HG03575 (cell line): Measurements from ENCODE around the gene MRM3.
"Not testable (repeated sequence)": the region's sequence is repeated elsewhere in the genome, so short reads cannot be mapped to it uniquely, and the experiment has no call there.

Experiments
- ATAC-seq: cut with Tn5 transposase; IDR thresholded peaks from one replicate; pipeline ENCODE4 v1.9.1; 2021; ENCODE audit not compliant: unreplicated experiment, insufficient number of reproducible peaks, low FRiP score; ENCODE audit errors: extremely low read depth

MRM3 gene

DNA sequence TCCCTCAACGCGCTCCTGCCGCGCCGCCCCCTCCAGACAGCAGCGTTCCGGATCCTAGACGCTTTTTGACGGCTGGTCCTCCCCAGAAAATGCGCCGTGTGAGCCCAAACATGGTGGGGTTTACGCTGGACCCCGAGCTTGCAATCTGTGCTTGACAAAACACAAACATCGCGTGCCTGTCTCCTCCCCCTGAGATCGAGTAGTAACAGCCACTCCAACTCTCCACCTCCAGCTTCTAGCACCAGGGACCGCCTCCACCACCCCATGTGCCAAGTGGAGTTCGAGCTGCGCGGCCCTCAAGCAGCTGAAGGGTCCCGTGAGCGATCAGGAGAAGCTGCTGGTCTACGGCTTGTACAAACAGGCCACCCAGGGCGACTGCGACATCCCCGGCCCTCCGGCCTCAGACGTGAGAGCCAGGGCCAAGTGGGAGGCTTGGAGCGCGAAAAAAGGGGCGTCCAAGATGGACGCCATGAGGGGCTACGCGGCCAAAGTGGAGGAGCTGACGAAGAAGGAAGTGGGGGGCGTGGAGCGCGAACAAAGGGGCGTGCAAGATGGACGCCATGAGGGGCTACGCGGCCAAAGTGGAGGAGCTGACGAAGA lies 29.4 kb upstream of the MRM3 start:
- no peak for ATAC-seq

- no peak for ATAC-seq
Observed at GRCh38 chr17:753418-753817, 28.7 kb upstream of the MRM3 start.

DNA sequence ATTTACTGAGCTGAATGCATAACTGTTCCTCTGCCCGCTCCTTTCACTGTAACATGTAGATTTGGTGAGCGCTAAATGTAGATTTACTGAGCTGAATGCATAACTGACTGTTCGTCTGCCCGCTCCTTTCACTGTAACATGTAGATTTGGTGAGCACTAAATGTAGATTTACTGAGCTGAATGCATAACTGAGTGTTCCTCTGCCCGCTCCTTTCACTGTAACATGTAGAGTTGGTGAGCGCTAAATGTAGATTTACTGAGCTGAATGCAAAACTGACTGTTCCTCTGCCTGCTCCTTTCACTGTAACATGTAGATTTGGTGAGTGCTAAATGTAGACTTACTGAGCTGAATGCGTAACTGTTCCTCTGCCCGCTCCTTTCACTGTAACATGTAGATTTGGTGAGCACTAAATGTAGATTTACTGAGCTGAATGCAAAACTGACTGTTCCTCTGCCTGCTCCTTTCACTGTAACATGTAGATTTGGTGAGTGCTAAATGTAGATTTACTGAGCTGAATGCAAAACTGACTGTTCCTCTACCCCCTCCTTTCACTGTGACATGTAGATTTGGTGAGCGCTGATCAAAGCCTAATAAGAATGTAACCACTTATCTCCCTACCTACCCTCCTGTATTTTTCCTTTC lies 26.7 kb upstream of the MRM3 start:
- not testable (repeated sequence) for ATAC-seq

GRCh38 chr17:756010-756567 lies 26.1 kb upstream of the MRM3 start:
- ATAC-seq = not testable (repeated sequence)

DNA sequence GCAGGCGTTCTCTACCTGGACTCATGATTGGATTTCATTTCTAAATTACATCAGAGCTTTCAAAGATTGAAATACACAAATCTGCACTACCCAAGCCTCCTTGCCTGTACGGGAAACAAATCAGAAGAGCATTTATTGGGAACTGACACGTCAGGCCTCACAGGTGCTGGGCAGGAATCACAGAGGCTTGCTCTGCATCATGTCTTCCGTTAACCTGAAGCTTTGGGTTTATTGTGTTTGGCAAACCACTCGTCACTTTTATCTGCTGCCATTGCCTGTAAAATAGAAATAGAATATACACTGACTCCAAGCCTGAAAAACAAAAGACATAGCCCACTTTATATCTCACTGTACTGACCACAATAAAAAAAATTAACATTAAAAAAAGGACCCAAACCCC lies 22.2 kb upstream of the MRM3 start:
- ATAC-seq = no peak

DNA sequence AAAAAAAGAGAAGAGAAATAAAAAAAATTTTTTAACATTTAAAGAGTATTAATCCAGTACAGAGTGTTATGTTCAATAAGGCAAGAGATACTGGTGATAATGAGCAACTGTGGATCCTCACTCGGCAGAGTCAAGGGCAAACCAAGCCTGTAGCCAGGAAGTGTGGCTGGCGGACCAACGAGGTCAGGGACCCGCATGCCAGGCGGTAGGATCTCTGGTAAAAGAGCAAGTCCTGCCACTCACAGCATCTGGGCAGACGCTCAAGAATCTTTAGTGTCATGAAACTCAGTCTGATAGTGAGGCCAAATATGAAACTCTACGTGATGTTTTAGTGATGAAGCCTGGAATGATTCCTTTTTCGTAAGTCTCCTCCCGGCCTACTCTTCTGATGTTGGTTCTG lies 21.8 kb upstream of the MRM3 start:
- ATAC-seq = no peak

GRCh38 chr17:767076-767475 lies 15.1 kb upstream of the MRM3 start:
- ATAC-seq = no peak

- ATAC-seq = no peak
Observed at GRCh38 chr17:773016-773415, 9.1 kb upstream of the MRM3 start.

DNA sequence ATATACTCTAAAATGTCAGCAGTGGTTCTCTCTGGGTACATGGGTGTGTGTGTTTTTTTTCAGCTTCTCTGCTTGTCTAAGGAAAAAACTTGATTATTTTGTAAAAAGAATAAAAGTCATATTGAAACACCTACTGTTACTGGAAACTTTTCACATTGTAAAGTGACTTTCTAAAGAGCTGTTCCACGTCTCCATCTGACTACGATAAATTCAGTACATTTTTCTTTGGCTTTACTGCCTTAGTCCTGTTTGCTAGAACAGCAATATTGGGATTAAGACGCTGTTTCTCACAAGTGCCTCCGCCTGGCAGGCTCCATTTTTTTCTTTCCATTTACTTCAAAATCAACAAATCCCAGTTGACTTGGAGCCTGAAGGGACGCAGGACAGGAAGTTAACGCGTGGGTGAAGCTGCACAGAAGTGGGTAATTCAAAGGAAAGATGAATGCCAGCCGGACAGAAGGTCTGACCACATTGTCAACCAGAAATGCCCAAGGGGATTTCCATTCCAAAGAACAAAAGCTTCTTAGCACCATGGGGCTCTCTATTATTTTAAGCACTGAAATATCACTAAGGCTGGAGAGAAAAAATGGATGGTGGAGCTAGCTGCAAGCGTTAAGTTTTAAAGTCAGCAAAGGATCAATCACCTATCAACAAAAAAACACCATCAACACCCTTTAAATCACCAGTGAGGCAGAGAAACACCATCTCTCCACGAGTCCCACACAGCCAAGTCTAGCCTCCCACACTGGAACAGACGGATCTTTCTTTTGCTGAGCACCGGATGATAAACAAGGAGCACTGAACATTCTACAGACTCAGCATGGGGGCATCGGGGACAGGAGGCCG lies 8.5 kb upstream of the MRM3 start:
- no peak for ATAC-seq

DNA sequence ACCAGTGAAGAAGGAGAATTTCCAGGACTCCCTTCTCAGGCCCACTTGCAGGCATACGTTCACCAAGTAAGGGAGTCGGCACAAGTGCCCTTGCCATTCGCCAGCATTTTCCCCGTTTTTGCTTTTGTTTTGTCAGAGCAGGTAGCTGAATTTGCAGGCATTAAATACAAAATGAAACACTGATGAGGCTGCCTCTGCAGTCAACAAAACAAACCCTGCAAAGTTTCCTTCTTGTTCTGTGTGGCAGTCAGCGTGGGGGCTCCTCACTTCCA lies 7.9 kb upstream of the MRM3 start:
- ATAC-seq = no peak

- no peak for ATAC-seq
Observed at GRCh38 chr17:778096-778495, 4.1 kb upstream of the MRM3 start.

GRCh38 chr17:784143-784542 lies 2.0 kb downstream of the MRM3 start:
- no peak for ATAC-seq

- not testable (repeated sequence) for ATAC-seq
Observed at GRCh38 chr17:785901-786300, 3.7 kb downstream of the MRM3 start.

GRCh38 chr17:787641-788221 lies 5.6 kb downstream of the MRM3 start:
- no peak for ATAC-seq

- no peak for ATAC-seq
Observed at GRCh38 chr17:788551-788950, 6.4 kb downstream of the MRM3 start.

DNA sequence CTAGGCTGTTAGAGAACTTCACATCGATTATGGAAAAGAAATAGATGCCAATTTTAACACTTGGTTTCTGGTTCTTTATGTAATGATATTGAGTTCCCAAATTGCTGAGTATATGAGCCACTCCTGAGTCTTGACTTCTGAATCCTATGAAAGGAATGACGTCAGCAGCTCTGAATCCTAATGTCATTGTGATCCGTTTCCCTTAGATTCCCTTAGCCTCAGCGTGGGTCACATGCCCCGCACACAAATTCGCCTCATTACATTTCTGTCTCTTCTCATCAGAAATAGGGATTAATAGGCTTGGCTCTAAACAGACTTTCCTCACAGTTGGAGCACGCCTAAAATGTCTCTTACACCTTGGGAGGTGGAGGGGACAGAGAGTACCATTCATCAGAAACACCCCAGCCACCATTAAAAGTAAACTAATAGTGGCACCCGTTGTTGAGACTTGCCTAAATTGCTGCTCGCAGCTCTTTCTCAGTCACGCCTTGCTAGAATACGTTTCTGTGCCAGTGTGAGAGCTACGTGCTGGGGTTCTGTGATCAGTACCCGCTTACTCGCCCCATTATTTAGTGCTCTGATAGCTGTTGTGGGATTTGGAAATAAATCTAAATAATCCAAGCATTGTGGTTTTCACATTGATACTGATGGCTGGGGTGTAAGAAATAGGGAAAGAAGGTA lies 7.1 kb downstream of the MRM3 start:
- ATAC-seq = no peak

GRCh38 chr17:789931-790873 lies 8.0 kb downstream of the MRM3 start:
- ATAC-seq = not testable (repeated sequence)

DNA sequence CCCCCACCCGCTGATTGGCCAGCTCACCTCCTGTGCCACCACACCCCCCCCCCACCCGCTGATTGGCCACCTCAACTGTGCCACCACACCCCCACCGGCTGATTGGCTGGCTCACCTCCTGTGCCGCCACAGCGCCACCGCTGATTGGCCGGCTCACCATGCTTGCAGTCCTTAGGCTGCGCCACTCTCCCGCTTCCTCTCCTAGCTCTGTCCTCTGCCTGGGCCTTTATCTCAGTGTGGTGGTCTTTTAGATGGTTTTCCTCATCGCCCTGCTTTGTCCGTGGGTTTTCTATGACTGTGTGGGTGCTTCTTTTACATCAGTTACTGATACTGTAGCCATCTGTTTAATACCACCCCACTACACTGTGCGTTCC lies 8.7 kb downstream of the MRM3 start:
- not testable (repeated sequence) for ATAC-seq
